ENCODE measurements around the gene RHOU. TPM values are rescaled to one million over a fixed set of nuclear protein-coding genes. Genes with fewer than 3 reads are reported as not detected.
"Not testable (repeated sequence)": the region's sequence is repeated elsewhere in the genome, so short reads cannot be mapped to it uniquely, and the experiment has no call there.

The RHOU gene
- total RNA-seq, 1 experiment from 2014 or later = 3.2 TPM

GRCh38 chr1:228760979-228761378 is 25.7 kb downstream of the RHOU start:
- no peak for DNase-seq
- Histone ChIP-seq H3K27me3 (no peaks in the 10 kb centered on the region), H3K36me3 (no peaks in the 10 kb centered on the region), H3K4me3 (no peak overlapping the region), H3K27ac (no peak overlapping the region), H3K9me3 (replicated peaks) (no peaks in the 10 kb centered on the region), H3K4me1 (no peaks in the 10 kb centered on the region)

- H3K27me3 ChIP-seq = no peaks in the 10 kb centered on the region
- H3K4me3 ChIP-seq = no peak overlapping the region
- no peak overlapping the region for H3K27ac ChIP-seq
These were observed 28.3 kb downstream of the RHOU start for GRCh38 chr1:228763561-228763960.

GRCh38 chr1:228765168-228765946 is 30.1 kb downstream of the RHOU start:
- Histone ChIP-seq H3K4me3 (no peak overlapping the region), H3K27ac (no peak overlapping the region), H3K4me1 (no peaks in the 10 kb centered on the region), H3K9me3 (replicated peaks) (no peaks in the 10 kb centered on the region), H3K36me3 (no peaks in the 10 kb centered on the region), H3K27me3 (no peaks in the 10 kb centered on the region)
- no peak for DNase-seq

More at GRCh38 chr1:228763561-228763960, 28.3 kb downstream of the RHOU start:
- Histone ChIP-seq H3K9me3 (replicated peaks) (no peaks in the 10 kb centered on the region), H3K36me3 (no peaks in the 10 kb centered on the region), H3K4me1 (no peaks in the 10 kb centered on the region)
- no peak for DNase-seq

- no peak for DNase-seq
- no peaks in the 10 kb centered on the region for H3K4me1 ChIP-seq
- no peaks in the 10 kb centered on the region for H3K9me3 ChIP-seq (replicated peaks)
These were observed 31.5 kb downstream of the RHOU start for GRCh38 chr1:228766788-228767187.

GRCh38 chr1:228767636-228768354 is 32.5 kb downstream of the RHOU start:
- no peaks in the 10 kb centered on the region for H3K27me3 ChIP-seq

More at GRCh38 chr1:228766788-228767187, 31.5 kb downstream of the RHOU start:
- Histone ChIP-seq H3K36me3 (no peaks in the 10 kb centered on the region), H3K27me3 (no peaks in the 10 kb centered on the region), H3K4me3 (no peak overlapping the region), H3K27ac (no peak overlapping the region)

GRCh38 chr1:228768355-228769000 is 33.2 kb downstream of the RHOU start:
- Histone ChIP-seq H3K9me3 (replicated peaks) (no peaks in the 10 kb centered on the region), H3K27ac (no peak overlapping the region), H3K4me3 (no peak overlapping the region), H3K27me3 (no peaks in the 10 kb centered on the region), H3K4me1 (no peaks in the 10 kb centered on the region), H3K36me3 (no peaks in the 10 kb centered on the region)
- DNase-seq = no peak

More at GRCh38 chr1:228767636-228768354, 32.5 kb downstream of the RHOU start:
- H3K4me1 ChIP-seq = no peaks in the 10 kb centered on the region
- DNase-seq = no peak
- H3K9me3 ChIP-seq (replicated peaks) = no peaks in the 10 kb centered on the region
- H3K27ac ChIP-seq = no peak overlapping the region
- no peaks in the 10 kb centered on the region for H3K36me3 ChIP-seq
- H3K4me3 ChIP-seq = no peak overlapping the region

GRCh38 chr1:228770779-228771223 is 35.5 kb downstream of the RHOU start:
- Histone ChIP-seq H3K36me3 (no peaks in the 10 kb centered on the region), H3K27ac (no peak overlapping the region), H3K4me1 (no peaks in the 10 kb centered on the region), H3K9me3 (replicated peaks) (no peaks in the 10 kb centered on the region), H3K27me3 (no peaks in the 10 kb centered on the region), H3K4me3 (no peak overlapping the region)
- peak in 1 of 2 experiments; percentile 11 for DNase-seq

GRCh38 chr1:228772516-228773212 is 37.4 kb downstream of the RHOU start:
- Histone ChIP-seq H3K27ac (no peak overlapping the region), H3K27me3 (no peaks in the 10 kb centered on the region), H3K36me3 (no peaks in the 10 kb centered on the region), H3K4me3 (no peak overlapping the region), H3K9me3 (replicated peaks) (no peaks in the 10 kb centered on the region), H3K4me1 (no peaks in the 10 kb centered on the region)
- DNase-seq = no peak

GRCh38 chr1:228775946-228776345 is 40.7 kb downstream of the RHOU start:
- not testable (repeated sequence) for H3K9me3 ChIP-seq (replicated peaks); H3K27me3 ChIP-seq; H3K4me3 ChIP-seq; H3K4me1 ChIP-seq; DNase-seq; H3K36me3 ChIP-seq; H3K27ac ChIP-seq

- Histone ChIP-seq H3K36me3 (no peaks in the 10 kb centered on the region), H3K27ac (no peak overlapping the region), H3K4me1 (peaks cover 4% of the 10 kb centered on the region), H3K27me3 (no peaks in the 10 kb centered on the region), H3K4me3 (no peak overlapping the region), H3K9me3 (replicated peaks) (no peaks in the 10 kb centered on the region)
- no peak for DNase-seq
These were observed 41.2 kb downstream of the RHOU start for GRCh38 chr1:228776449-228776848.

- no peak overlapping the region for H3K27ac ChIP-seq
- H3K36me3 ChIP-seq = no peaks in the 10 kb centered on the region
- H3K4me1 ChIP-seq = peaks cover 9% of the 10 kb centered on the region
- no peak for DNase-seq
- H3K27me3 ChIP-seq = no peaks in the 10 kb centered on the region
- H3K9me3 ChIP-seq (replicated peaks) = no peaks in the 10 kb centered on the region
- no peak overlapping the region for H3K4me3 ChIP-seq
These were observed 42.0 kb downstream of the RHOU start for GRCh38 chr1:228777236-228777635.

- H3K27me3 ChIP-seq = no peaks in the 10 kb centered on the region
- H3K27ac ChIP-seq = no peak overlapping the region
- no peak overlapping the region for H3K4me3 ChIP-seq
- H3K36me3 ChIP-seq = no peaks in the 10 kb centered on the region
- no peak for DNase-seq
- H3K4me1 ChIP-seq = peaks cover 9% of the 10 kb centered on the region
- H3K9me3 ChIP-seq (replicated peaks) = no peaks in the 10 kb centered on the region
These were observed 42.7 kb downstream of the RHOU start for GRCh38 chr1:228778026-228778425.

- no peaks in the 10 kb centered on the region for H3K36me3 ChIP-seq
- no peaks in the 10 kb centered on the region for H3K9me3 ChIP-seq (replicated peaks)
- H3K27ac ChIP-seq = no peak overlapping the region
- peaks cover 9% of the 10 kb centered on the region for H3K4me1 ChIP-seq
- DNase-seq = no peak
- H3K4me3 ChIP-seq = no peak overlapping the region
- no peaks in the 10 kb centered on the region for H3K27me3 ChIP-seq
These were observed 43.2 kb downstream of the RHOU start for GRCh38 chr1:228778466-228778865.

- Histone ChIP-seq H3K36me3 (no peaks in the 10 kb centered on the region), H3K9me3 (replicated peaks) (no peaks in the 10 kb centered on the region), H3K4me3 (no peak overlapping the region), H3K27ac (no peak overlapping the region), H3K4me1 (peaks cover 9% of the 10 kb centered on the region), H3K27me3 (no peaks in the 10 kb centered on the region)
- no peak for DNase-seq
These were observed 43.7 kb downstream of the RHOU start for GRCh38 chr1:228778961-228779360.

Data from SJCRH30 (cell line).